SK-N-MC (cell line): Measurements from ENCODE around the gene CCDC154.
A peak's percentile ranks its signal among the peaks of the same experiment; 100 is the strongest.
"Not testable (repeated sequence)": the region's sequence is repeated elsewhere in the genome, so short reads cannot be mapped to it uniquely, and the experiment has no call there.

ENCODE experiments used
- DNase-seq: peaks from one replicate; pipeline ENCODE4 v3.0.0-alpha.2; 2011; ENCODE audit warnings: low read depth, low spot score
- H3K27ac ChIP-seq: fragments of 200-600 bp; sonication (generic); 2 replicates; pipeline ENCODE4 v1.5.1; 2016; ENCODE audit warnings: mixed run types
- H3K36me3 ChIP-seq: fragments of 200-600 bp; sonication (generic); 2 replicates; pipeline ENCODE4 v1.6.1; 2017; ENCODE audit warnings: antibody characterized with exemption, low read length, mixed read lengths; ENCODE audit not compliant: insufficient read depth
- H3K4me3 ChIP-seq: fragments of 200-600 bp; sonication (generic); 2 replicates; pipeline ENCODE4 v1.5.1; 2016
- H3K9ac ChIP-seq: fragments of 200-600 bp; sonication (generic); 2 replicates; pipeline ENCODE4 v1.8.0; 2017; ENCODE audit warnings: mixed run types, mixed read lengths; ENCODE audit not compliant: insufficient read length
- H3K9me3 ChIP-seq: fragments of 200-600 bp; sonication (generic); 2 replicates; pipeline ENCODE4 v1.6.1; 2017; ENCODE audit warnings: low read depth, mild to moderate bottlenecking, antibody characterized with exemption, low read length, moderate library complexity, mixed read lengths
- EZH2 ChIP-seq: fragments of 200-600 bp; sonication (generic); IDR thresholded peaks from one replicate; pipeline ENCODE4 v1.6.1; 2017; ENCODE audit warnings: antibody characterized with exemption
- FOXP2 ChIP-seq: optimal IDR thresholded peaks from 2 replicates; pipeline ENCODE3; 2011; ENCODE audit warnings: mild to moderate bottlenecking, moderate library complexity; ENCODE audit not compliant: insufficient read depth; ENCODE audit errors: extremely low read length, control extremely low read depth
- POLR2AphosphoS5 ChIP-seq: IDR thresholded peaks from 2 replicates; pipeline ENCODE4 v1.6.1; 2012; ENCODE audit warnings: mild to moderate bottlenecking, low read depth, low read length, borderline replicate concordance

CCDC154 gene

GRCh38 chr16:1488054-1488601 lies 43.8 kb upstream of the CCDC154 start:
- no peak for DNase-seq
- Histone ChIP-seq H3K36me3 (no peaks in the 10 kb centered on the region), H3K9ac (no peak overlapping the region), H3K27ac (no peak overlapping the region), H3K4me3 (no peak overlapping the region), H3K9me3 (no peaks in the 10 kb centered on the region)
- TF ChIP-seq FOXP2 (no peak), POLR2AphosphoS5 (no peak), EZH2 (no peak)

GRCh38 chr16:1487395-1488053 lies 43.2 kb upstream of the CCDC154 start:
- Histone ChIP-seq H3K36me3 (no peaks in the 10 kb centered on the region), H3K9me3 (no peaks in the 10 kb centered on the region), H3K9ac (no peak overlapping the region), H3K4me3 (no peak overlapping the region), H3K27ac (no peak overlapping the region)
- no peak for TF ChIP-seq EZH2
- TF ChIP-seq FOXP2, result no peak
- TF ChIP-seq POLR2AphosphoS5, result no peak
- no peak for DNase-seq

DNA sequence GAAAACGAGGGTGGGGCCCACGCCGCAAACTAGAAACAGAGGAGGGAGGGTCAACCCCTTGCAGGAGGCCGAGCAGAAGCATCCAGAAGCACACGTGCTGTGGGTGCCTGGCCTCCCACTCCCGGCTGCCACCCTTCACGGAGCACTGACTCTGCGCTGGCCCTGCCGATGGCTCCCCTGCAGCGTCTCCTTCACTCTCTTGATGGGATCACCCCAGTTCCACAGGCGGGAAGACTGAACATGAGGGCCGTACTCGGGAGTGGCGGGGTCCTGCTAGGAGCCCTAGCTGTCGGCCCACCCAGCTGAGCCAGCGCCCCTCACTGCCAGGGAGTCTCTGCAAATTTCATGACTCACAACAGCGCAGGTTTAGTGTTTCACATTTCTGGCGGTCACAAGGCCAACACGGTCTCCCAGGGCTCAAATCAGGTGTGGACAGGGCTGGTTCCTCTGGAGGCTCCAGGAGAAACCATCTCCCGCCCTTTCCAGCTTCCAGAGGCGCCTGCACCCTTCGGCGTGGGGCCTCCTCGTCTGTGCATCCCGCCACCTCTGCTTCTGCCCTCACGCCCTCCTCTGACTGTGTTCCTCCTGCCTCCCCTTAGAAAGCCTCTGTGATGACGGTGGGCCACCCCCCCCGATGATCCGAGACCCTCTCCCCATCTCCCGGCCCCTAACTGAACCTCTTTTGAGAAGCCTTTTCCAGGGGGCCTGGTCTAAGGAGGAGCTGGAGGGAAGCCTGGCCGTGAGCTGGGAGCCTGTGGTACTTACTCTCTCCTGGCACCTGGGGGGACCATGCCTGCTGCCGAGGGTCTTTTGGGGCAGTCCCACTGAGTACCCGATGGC lies 42.4 kb upstream of the CCDC154 start:
- Histone ChIP-seq H3K9ac (no peak overlapping the region), H3K9me3 (no peaks in the 10 kb centered on the region), H3K36me3 (no peaks in the 10 kb centered on the region), H3K27ac (no peak overlapping the region), H3K4me3 (no peak overlapping the region)
- DNase-seq, result no peak
- no peak for TF ChIP-seq EZH2
- no peak for TF ChIP-seq FOXP2
- no peak for TF ChIP-seq POLR2AphosphoS5

- Histone ChIP-seq H3K4me3 (no peak overlapping the region), H3K9ac (no peak overlapping the region), H3K36me3 (no peaks in the 10 kb centered on the region), H3K9me3 (no peaks in the 10 kb centered on the region), H3K27ac (no peak overlapping the region)
- TF ChIP-seq POLR2AphosphoS5 (no peak), EZH2 (no peak), FOXP2 (no peak)
- DNase-seq, result no peak
Observed at GRCh38 chr16:1485847-1486496, 41.6 kb upstream of the CCDC154 start.

GRCh38 chr16:1481906-1482835 lies 37.8 kb upstream of the CCDC154 start:
- TF ChIP-seq FOXP2 (no peak), EZH2 (no peak), POLR2AphosphoS5 (no peak)
- H3K9ac ChIP-seq, result no peak overlapping the region
- no peak for DNase-seq
- no peak overlapping the region for H3K4me3 ChIP-seq
- H3K27ac ChIP-seq, result no peak overlapping the region
- H3K9me3 ChIP-seq, result no peaks in the 10 kb centered on the region
- no peaks in the 10 kb centered on the region for H3K36me3 ChIP-seq

GRCh38 chr16:1478937-1479336 lies 34.6 kb upstream of the CCDC154 start:
- not testable (repeated sequence) for H3K9ac ChIP-seq, H3K4me3 ChIP-seq, H3K36me3 ChIP-seq, H3K27ac ChIP-seq, H3K9me3 ChIP-seq, DNase-seq

DNA sequence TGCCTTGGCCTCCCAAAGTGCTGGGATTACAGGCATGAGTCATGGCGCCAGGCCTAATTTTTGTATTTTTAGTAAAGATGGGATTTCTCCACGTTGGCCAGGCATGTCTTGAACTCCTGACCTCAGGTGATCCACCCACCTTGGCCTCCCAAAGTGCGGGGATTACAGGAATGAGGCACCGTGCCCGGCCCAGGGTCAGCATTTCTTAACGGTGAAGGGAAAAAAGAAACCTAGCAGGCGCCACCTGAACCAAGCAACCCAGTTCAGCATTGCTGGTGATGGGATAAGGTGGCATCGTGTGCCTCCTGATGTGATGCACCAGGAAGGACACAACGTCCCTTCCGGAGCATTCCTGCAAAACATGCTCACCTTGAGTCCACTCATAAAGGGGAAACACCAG lies 32.7 kb upstream of the CCDC154 start:
- Histone ChIP-seq H3K4me3 (no peak overlapping the region), H3K36me3 (no peaks in the 10 kb centered on the region), H3K27ac (no peak overlapping the region), H3K9ac (no peak overlapping the region), H3K9me3 (no peaks in the 10 kb centered on the region)
- no peak for DNase-seq
- no peak for TF ChIP-seq POLR2AphosphoS5
- no peak for TF ChIP-seq EZH2
- TF ChIP-seq FOXP2, result no peak

DNA sequence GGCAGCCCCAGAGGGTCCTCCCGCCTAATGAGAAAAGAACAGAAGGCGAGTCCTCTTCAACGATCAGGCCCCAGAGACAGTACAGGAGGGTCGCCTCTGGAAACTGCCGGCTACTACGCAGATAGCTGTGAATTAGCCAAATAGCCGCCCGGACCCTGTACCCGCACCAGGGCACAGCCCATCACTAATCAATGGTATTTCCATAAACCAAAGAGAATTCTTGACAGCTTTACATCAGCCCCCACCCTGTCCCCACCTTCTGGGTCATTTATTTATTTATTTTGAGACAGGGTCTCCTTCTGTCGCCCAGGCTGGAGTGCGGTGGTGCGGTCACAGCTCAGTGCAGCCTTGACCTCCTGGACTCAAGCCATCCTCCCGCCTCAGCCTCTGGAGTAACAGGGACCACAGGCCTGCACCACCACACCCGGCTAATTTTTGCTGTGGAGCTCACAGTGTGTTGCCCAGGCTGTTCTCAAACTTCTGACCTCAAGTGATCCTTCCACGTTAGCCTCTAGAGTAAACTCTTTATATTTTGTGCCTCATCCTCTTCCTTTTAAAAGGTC lies 31.3 kb upstream of the CCDC154 start:
- peak overlapping the region; percentile 88 for H3K27ac ChIP-seq
- TF ChIP-seq EZH2, result no peak
- no peak for TF ChIP-seq FOXP2
- no peak for TF ChIP-seq POLR2AphosphoS5

More for the DNA sequence above, 31.3 kb upstream of the CCDC154 start:
- H3K4me3 ChIP-seq, result peak overlapping the region; percentile 91
- no peaks in the 10 kb centered on the region for H3K9me3 ChIP-seq
- no peak for DNase-seq
- H3K9ac ChIP-seq, result peak overlapping the region; percentile 99
- H3K36me3 ChIP-seq, result no peaks in the 10 kb centered on the region
